NB4 (cell line): ENCODE measurements around the gene CSF1R.

Experiments
- DNase-seq: peaks from one replicate; pipeline ENCODE4 v3.0.0; 2010; ENCODE audit warnings: low read depth
- H3K4me3 ChIP-seq: one replicate; pipeline ENCODE4 v1.5.1; 2011; ENCODE audit warnings: mild to moderate bottlenecking, low read depth, low read length, moderate library complexity
- CTCF ChIP-seq: IDR thresholded peaks from one replicate; pipeline ENCODE4 v1.5.1; 2012; ENCODE audit warnings: low read depth, low read length
- MYC ChIP-seq: IDR thresholded peaks from 2 replicates; pipeline ENCODE4 v1.6.1; 2011; ENCODE audit warnings: low read depth, low read length
- POLR2A ChIP-seq: IDR thresholded peaks from 2 replicates; pipeline ENCODE4 v1.6.1; 2011; ENCODE audit warnings: mild to moderate bottlenecking; ENCODE audit not compliant: insufficient read length; ENCODE audit errors: extremely low read depth
- TF ChIP-seq, protein P1 (sequence below): IDR thresholded peaks from 2 replicates; pipeline ENCODE4 v1.6.1; 2011; ENCODE audit warnings: low read depth, low read length

CSF1R gene

GRCh38 chr5:150016537-150016936, 69.8 kb downstream of the CSF1R start:
- TF ChIP-seq, protein P1, sequence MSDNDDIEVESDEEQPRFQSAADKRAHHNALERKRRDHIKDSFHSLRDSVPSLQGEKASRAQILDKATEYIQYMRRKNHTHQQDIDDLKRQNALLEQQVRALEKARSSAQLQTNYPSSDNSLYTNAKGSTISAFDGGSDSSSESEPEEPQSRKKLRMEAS, result no peak
- TF ChIP-seq MYC (no peak), CTCF (no peak), POLR2A (no peak)
- H3K4me3 ChIP-seq, result no peak overlapping the region
- no peak for DNase-seq

GRCh38 chr5:150015415-150015814, 70.9 kb downstream of the CSF1R start:
- TF ChIP-seq, protein P1, result no peak
- TF ChIP-seq POLR2A (no peak), MYC (no peak), CTCF (no peak)
- no peak overlapping the region for H3K4me3 ChIP-seq
- no peak for DNase-seq

GRCh38 chr5:150014456-150014855, 71.9 kb downstream of the CSF1R start:
- TF ChIP-seq CTCF, result no peak
- no peak for TF ChIP-seq MYC
- TF ChIP-seq, protein P1, result no peak
- TF ChIP-seq POLR2A, result no peak
- DNase-seq, result no peak
- no peak overlapping the region for H3K4me3 ChIP-seq

- no peak overlapping the region for H3K4me3 ChIP-seq
- no peak for DNase-seq
- TF ChIP-seq, protein P1, result no peak
- no peak for TF ChIP-seq CTCF
- TF ChIP-seq POLR2A, result no peak
- no peak for TF ChIP-seq MYC
These were observed 72.4 kb downstream of the CSF1R start for GRCh38 chr5:150013931-150014330.

DNA sequence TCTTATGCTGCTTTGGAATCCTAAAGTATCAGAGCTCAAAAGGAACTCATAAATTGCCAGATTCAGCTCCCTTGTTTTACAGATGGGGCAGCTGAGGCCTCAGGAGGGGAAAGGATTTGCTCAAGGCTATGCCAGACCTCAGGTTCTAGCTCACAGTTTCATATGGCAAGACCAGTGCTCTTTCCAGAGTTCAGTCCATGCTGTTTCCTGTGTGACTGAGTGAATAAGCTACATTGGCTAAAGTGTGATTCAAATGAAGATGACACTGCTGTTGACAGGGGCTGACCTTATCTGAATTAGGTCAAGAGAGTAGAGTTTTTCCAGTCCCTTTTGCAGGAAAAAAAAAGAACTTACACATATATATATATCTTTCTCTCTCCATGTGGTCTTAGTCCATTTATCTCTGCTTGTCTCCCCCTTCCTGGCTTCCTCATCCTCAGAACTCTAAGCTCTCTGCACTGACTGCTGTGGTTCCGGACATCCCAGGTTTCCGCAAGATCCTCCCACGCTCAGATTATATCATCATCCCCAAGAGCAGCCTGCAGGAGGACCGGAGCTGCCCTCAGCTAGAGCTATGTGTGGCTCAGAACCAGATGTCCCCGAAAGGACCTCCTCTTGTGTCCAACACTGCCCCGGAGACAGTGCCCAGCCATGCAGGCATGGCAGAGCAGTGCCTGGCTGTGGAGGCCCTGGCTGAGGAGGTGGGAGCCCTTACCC, 76.5 kb downstream of the CSF1R start:
- DNase-seq, result no peak
- TF ChIP-seq CTCF, result no peak
- no peak for TF ChIP-seq MYC
- TF ChIP-seq, protein P1, result no peak
- TF ChIP-seq POLR2A, result no peak
- no peak overlapping the region for H3K4me3 ChIP-seq
